Melanocyte of skin (primary cell): ENCODE measurements around the gene MFSD1. TPM values are rescaled to one million over a fixed set of nuclear protein-coding genes. Genes with fewer than 3 reads are reported as not detected.

ENCODE experiments used
- total RNA-seq, 2 donors: library from RNA; depleted of rRNA; stranded (reverse); fragments of >200 nt; gene quantifications; 2 replicates each; pipeline ENCODE4 v1.2.3, GENCODE V29; 2012

The MFSD1 gene
- 10 to 100 TPM; 84.7 to 88.2 TPM for total RNA-seq

GRCh38 chr3:158801696-158802408 is at the start of gene MFSD1:
Gene MFSD1 (plus strand): TSS chr3:158802054. CDS start chr3:158802153, 99 bp downstream.

Other genes starting within 250 kb of the MFSD1 start
- gene MLF1, start 230.9 kb upstream of the MFSD1 start, total RNA-seq: 1 to 10 TPM; 4.0 to 5.5 TPM
- 10 to 100 TPM; 55.1 to 67.3 TPM for gene GFM1, start 157.5 kb upstream of the MFSD1 start, total RNA-seq
- gene LXN, start 129.4 kb upstream of the MFSD1 start, total RNA-seq: 10 to 100 TPM; 26.5 to 36.3 TPM
- gene RARRES1, start 69.6 kb upstream of the MFSD1 start, total RNA-seq: under 1 TPM; 0.69 to 1.00 TPM